Measurements from ENCODE around the gene PLEKHH2.

Gene PLEKHH2

GRCh38 chr2:43731211-43731610 is 94.2 kb downstream of the PLEKHH2 start:
- no peak for TF ChIP-seq POLR2AphosphoS5 (IDR thresholded peaks at IDR 0.05; ENCODE audit: low read depth, low read length)
- TF ChIP-seq TAF1 (IDR thresholded peaks at IDR 0.05; ENCODE audit: borderline replicate concordance, insufficient read depth, low read length) = no peak
- TF ChIP-seq REST (IDR thresholded peaks at IDR 0.05; ENCODE audit: insufficient read depth in 1 of 2, low read depth in 2 of 2, low read length in 2 of 2) = no peak
- no peak for TF ChIP-seq FOXP2 (optimal IDR thresholded peaks at IDR 0.05; ENCODE audit: borderline replicate concordance, extremely low read depth, extremely low read length, insufficient read depth)
- no peak for TF ChIP-seq SIN3A (IDR thresholded peaks at IDR 0.05; ENCODE audit: borderline replicate concordance, insufficient read depth, low read length)

- no peak for TF ChIP-seq TAF1 (IDR thresholded peaks at IDR 0.05; ENCODE audit: borderline replicate concordance, insufficient read depth, low read length)
- TF ChIP-seq FOXP2 (optimal IDR thresholded peaks at IDR 0.05; ENCODE audit: borderline replicate concordance, extremely low read depth, extremely low read length, insufficient read depth) = no peak
- no peak for TF ChIP-seq POLR2AphosphoS5 (IDR thresholded peaks at IDR 0.05; ENCODE audit: low read depth, low read length)
- no peak for TF ChIP-seq SIN3A (IDR thresholded peaks at IDR 0.05; ENCODE audit: borderline replicate concordance, insufficient read depth, low read length)
- no peak for TF ChIP-seq REST (IDR thresholded peaks at IDR 0.05; ENCODE audit: insufficient read depth in 1 of 2, low read depth in 2 of 2, low read length in 2 of 2)
Observed at GRCh38 chr2:43736637-43737036, 99.6 kb downstream of the PLEKHH2 start.

GRCh38 chr2:43737097-43737854 is 100.2 kb downstream of the PLEKHH2 start:
- TF ChIP-seq FOXP2 (optimal IDR thresholded peaks at IDR 0.05; ENCODE audit: borderline replicate concordance, extremely low read depth, extremely low read length, insufficient read depth) (no peak), TAF1 (IDR thresholded peaks at IDR 0.05; ENCODE audit: borderline replicate concordance, insufficient read depth, low read length) (no peak), REST (IDR thresholded peaks at IDR 0.05; ENCODE audit: insufficient read depth in 1 of 2, low read depth in 2 of 2, low read length in 2 of 2) (no peak), SIN3A (IDR thresholded peaks at IDR 0.05; ENCODE audit: borderline replicate concordance, insufficient read depth, low read length) (no peak), POLR2AphosphoS5 (IDR thresholded peaks at IDR 0.05; ENCODE audit: low read depth, low read length) (no peak)

GRCh38 chr2:43737855-43738254 is 100.8 kb downstream of the PLEKHH2 start:
- TF ChIP-seq POLR2AphosphoS5 (IDR thresholded peaks at IDR 0.05; ENCODE audit: low read depth, low read length) (no peak), SIN3A (IDR thresholded peaks at IDR 0.05; ENCODE audit: borderline replicate concordance, insufficient read depth, low read length) (no peak), FOXP2 (optimal IDR thresholded peaks at IDR 0.05; ENCODE audit: borderline replicate concordance, extremely low read depth, extremely low read length, insufficient read depth) (no peak), TAF1 (IDR thresholded peaks at IDR 0.05; ENCODE audit: borderline replicate concordance, insufficient read depth, low read length) (no peak), REST (IDR thresholded peaks at IDR 0.05; ENCODE audit: insufficient read depth in 1 of 2, low read depth in 2 of 2, low read length in 2 of 2) (no peak)

All from PFSK-1 (cell line).